C4-2B (cell line): ENCODE results near the gene TTC16.

Experiments
- CTCF ChIP-seq: fragments of 450-650 bp; conservative IDR thresholded peaks from 2 replicates; pipeline ENCODE4 v1.5.1; 2017; ENCODE audit warnings: mild to moderate bottlenecking
- ZFX ChIP-seq: fragments of 450-650 bp; IDR thresholded peaks from 2 replicates; pipeline ENCODE4 v1.6.1; 2017

- TF ChIP-seq CTCF (no peak), ZFX (no peak)
These were observed 18.3 kb upstream of the TTC16 start for GRCh38 chr9:127697575-127697974.
